ENCODE results near the gene CTH. TPM values are rescaled to one million over a fixed set of nuclear protein-coding genes. Genes with fewer than 3 reads are reported as not detected.

Gene CTH
- total RNA-seq, 2 donors from 2014 or later: 19.1 to 26.2 TPM

GRCh38 chr1:70462611-70463010 is 51.5 kb downstream of the CTH start:
- Mint-ChIP-seq H3K27ac (no peak overlapping the region), H3K4me1 (peaks cover 22% of the 10 kb centered on the region), H3K36me3 (ENCODE audit: low read depth) (no peaks in the 10 kb centered on the region), H3K27me3 (ENCODE audit: insufficient read depth) (no peaks in the 10 kb centered on the region), H3K4me3 (no peak overlapping the region), H3K9me3 (peaks cover 1% of the 10 kb centered on the region)
- TF ChIP-seq, protein P1, sequence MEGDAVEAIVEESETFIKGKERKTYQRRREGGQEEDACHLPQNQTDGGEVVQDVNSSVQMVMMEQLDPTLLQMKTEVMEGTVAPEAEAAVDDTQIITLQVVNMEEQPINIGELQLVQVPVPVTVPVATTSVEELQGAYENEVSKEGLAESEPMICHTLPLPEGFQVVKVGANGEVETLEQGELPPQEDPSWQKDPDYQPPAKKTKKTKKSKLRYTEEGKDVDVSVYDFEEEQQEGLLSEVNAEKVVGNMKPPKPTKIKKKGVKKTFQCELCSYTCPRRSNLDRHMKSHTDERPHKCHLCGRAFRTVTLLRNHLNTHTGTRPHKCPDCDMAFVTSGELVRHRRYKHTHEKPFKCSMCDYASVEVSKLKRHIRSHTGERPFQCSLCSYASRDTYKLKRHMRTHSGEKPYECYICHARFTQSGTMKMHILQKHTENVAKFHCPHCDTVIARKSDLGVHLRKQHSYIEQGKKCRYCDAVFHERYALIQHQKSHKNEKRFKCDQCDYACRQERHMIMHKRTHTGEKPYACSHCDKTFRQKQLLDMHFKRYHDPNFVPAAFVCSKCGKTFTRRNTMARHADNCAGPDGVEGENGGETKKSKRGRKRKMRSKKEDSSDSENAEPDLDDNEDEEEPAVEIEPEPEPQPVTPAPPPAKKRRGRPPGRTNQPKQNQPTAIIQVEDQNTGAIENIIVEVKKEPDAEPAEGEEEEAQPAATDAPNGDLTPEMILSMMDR (conservative IDR thresholded peaks at IDR 0.05): no peak
- no peak for DNase-seq
- WGBS, 2 experiments (ENCODE audit: insufficient coverage in 1 of 2, insufficient read length in 1 of 2): 80 to 86% methylated on average over 1 of the region's 1 CpG
- H3K27ac ChIP-seq (ENCODE audit: low read depth, low read length): no peak overlapping the region
- H3K27me3 ChIP-seq (ENCODE audit: control insufficient read depth, insufficient read depth, low read length, poor library complexity, severe bottlenecking): no peaks in the 10 kb centered on the region
- peaks cover 6% of the 10 kb centered on the region for H3K4me1 ChIP-seq (ENCODE audit: control insufficient read depth, insufficient read depth, low read length)
- no peak overlapping the region for H3K4me3 ChIP-seq (ENCODE audit: low read length)
- H3K9me3 ChIP-seq (ENCODE audit: control insufficient read depth, low read length): no peaks in the 10 kb centered on the region
- no peak overlapping the region for H3K9ac ChIP-seq (ENCODE audit: extremely low read depth, low read length, poor library complexity, severe bottlenecking)
- no peaks in the 10 kb centered on the region for H3K36me3 ChIP-seq (ENCODE audit: control insufficient read depth, insufficient read depth, low read length)

DNA sequence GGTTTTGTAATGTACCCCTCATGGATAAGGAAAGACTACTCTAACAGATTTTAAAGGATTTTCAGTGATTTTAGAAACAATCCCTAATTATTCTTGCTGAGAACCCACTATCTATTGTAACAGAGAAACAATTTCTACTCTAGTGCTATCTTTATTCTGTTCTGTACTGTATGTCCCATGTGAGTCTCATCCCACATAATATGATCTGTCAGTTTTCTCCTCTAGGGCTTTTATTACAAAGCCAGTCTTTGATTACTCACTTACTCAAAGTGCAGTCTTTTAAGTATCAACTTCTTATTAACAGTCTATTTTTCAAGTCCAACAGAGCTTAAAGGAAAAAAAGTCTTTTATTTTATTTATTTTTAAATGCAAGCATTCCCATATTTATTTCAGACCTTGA is 54.8 kb downstream of the CTH start:
- Mint-ChIP-seq H3K4me1 (peaks cover 10% of the 10 kb centered on the region), H3K27ac (no peak overlapping the region)

DNA sequence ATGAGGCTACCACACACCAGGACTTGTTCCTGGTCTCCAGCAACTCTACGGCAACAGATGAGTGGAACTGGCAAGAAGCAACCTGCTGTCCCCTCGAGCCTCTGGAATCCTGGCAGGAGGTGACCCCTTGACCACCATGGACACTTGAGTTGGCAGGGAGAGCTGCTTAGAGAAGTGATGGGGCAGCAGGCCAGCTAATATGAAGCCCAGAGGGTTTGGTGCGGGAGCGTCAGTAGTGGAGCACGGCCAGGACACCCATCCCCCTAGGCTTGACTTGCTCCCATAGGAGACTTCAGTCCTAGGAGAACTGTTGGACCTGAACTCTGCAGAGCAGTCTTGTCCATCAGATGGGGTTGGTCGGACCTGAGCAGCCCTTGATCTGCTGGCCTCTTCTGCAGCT is 56.5 kb downstream of the CTH start:
- TF ChIP-seq, protein P1 (conservative IDR thresholded peaks at IDR 0.05): no peak
- Mint-ChIP-seq H3K9me3 (peaks cover 1% of the 10 kb centered on the region), H3K4me3 (no peak overlapping the region), H3K27ac (no peak overlapping the region), H3K36me3 (ENCODE audit: low read depth) (no peaks in the 10 kb centered on the region), H3K27me3 (ENCODE audit: insufficient read depth) (no peaks in the 10 kb centered on the region), H3K4me1 (no peaks in the 10 kb centered on the region)
- DNase-seq: no peak
- Histone ChIP-seq H3K4me1 (ENCODE audit: control insufficient read depth, insufficient read depth, low read length) (no peaks in the 10 kb centered on the region), H3K9ac (ENCODE audit: extremely low read depth, low read length, poor library complexity, severe bottlenecking) (no peak overlapping the region), H3K4me3 (ENCODE audit: low read length) (no peak overlapping the region), H3K27me3 (ENCODE audit: control insufficient read depth, insufficient read depth, low read length, poor library complexity, severe bottlenecking) (no peaks in the 10 kb centered on the region), H3K9me3 (ENCODE audit: control insufficient read depth, low read length) (no peaks in the 10 kb centered on the region), H3K27ac (ENCODE audit: low read depth, low read length) (no peak overlapping the region), H3K36me3 (ENCODE audit: control insufficient read depth, insufficient read depth, low read length) (no peaks in the 10 kb centered on the region)
- 63 to 82% methylated on average over 3 to 6 of the region's 6 CpGs for WGBS, 2 experiments (ENCODE audit: insufficient coverage in 1 of 2, insufficient read length in 1 of 2)

More for the DNA sequence above, 54.8 kb downstream of the CTH start:
- Histone ChIP-seq H3K27me3 (ENCODE audit: control insufficient read depth, insufficient read depth, low read length, poor library complexity, severe bottlenecking) (no peaks in the 10 kb centered on the region), H3K9me3 (ENCODE audit: control insufficient read depth, low read length) (no peaks in the 10 kb centered on the region), H3K4me3 (ENCODE audit: low read length) (no peak overlapping the region), H3K9ac (ENCODE audit: extremely low read depth, low read length, poor library complexity, severe bottlenecking) (no peak overlapping the region), H3K27ac (ENCODE audit: low read depth, low read length) (no peak overlapping the region), H3K36me3 (ENCODE audit: control insufficient read depth, insufficient read depth, low read length) (no peaks in the 10 kb centered on the region), H3K4me1 (ENCODE audit: control insufficient read depth, insufficient read depth, low read length) (no peaks in the 10 kb centered on the region)
- no peak for DNase-seq
- TF ChIP-seq, protein P1 (conservative IDR thresholded peaks at IDR 0.05): no peak
- no peak overlapping the region for H3K4me3 Mint-ChIP-seq
- H3K36me3 Mint-ChIP-seq (ENCODE audit: low read depth): no peaks in the 10 kb centered on the region
- peaks cover 1% of the 10 kb centered on the region for H3K9me3 Mint-ChIP-seq
- no peaks in the 10 kb centered on the region for H3K27me3 Mint-ChIP-seq (ENCODE audit: insufficient read depth)
